Stimulated activated CD8-positive, alpha-beta memory T cell treated with anti-CD3 and anti-CD28 coated beads, Interleukin-4, amount 100 ng/mL, for 4 hours (primary cell): Measurements from ENCODE around the gene USP40.

Experiments
- DNase-seq, 2 donors: peaks; one replicate each; pipeline ENCODE4 v3.0.0-alpha.2; 2020; ENCODE audit warnings: low read depth in 2 of 2, low spot score in 1 of 2

USP40 gene

GRCh38 chr2:233498126-233498525 is 68.5 kb downstream of the USP40 start:
- DNase-seq, result no peak

GRCh38 chr2:233497692-233498091 is 68.9 kb downstream of the USP40 start:
- no peak for DNase-seq

GRCh38 chr2:233495503-233496496 is 70.8 kb downstream of the USP40 start:
- no peak for DNase-seq

DNA sequence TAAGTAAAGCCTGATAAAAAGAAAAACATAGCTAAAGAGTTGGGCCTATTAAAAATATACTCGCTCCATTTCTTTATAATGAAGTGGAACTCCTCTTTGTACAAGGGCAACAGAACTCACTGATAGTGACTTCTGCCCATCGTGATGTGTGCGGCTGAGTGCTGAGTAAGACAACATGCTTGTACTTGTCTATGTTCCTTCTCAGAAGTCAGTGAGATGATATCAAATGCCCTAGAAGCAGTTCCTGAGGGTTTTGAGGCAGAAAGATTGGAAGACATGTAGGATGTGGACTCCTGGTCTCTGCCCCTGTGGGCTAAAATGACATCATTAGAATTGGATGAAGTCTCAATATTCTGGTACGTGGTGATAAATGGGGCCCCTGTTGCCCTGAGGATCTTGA is 73.8 kb downstream of the USP40 start:
- DNase-seq, result no peak

DNA sequence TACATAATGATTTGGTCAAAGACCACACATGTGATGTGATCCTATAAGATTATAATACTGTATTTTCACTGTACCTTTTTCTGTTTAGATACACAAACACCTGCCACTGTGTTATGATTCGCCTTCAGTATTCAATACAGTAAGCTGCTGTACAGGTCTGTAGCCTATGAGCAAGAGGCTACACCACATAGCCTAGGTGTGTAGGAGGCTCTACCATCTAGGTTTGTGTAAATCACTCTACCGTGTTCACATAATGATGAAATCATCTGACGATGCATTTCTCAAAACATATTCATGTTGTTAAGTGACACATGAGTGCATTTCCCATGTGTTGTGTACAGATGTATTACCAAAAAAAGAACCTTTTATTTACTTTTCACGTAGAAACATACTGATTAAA is 74.5 kb downstream of the USP40 start:
- no peak for DNase-seq

DNA sequence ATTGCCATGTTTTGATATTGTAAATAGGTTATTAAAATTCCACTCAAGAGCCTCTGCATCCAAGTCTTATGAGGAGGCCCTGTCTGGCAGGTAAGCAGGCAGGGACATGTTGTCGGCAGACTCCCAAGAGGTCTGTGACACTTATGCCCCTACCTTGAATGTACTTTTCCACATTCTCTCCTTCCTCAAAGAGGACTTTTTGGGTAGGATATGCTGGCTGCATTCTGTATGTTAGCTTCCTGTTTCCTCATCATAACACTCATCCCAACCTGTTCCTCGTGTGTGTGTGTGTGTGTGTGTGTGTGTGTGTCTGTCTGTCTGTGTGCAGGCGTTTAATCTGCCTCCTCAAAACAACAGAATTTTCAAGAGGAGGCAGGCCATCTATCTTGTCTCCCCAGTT is 75.3 kb downstream of the USP40 start:
- no peak for DNase-seq

GRCh38 chr2:233490831-233491230 is 75.8 kb downstream of the USP40 start:
- DNase-seq, result no peak

GRCh38 chr2:233489666-233490065 is 76.9 kb downstream of the USP40 start:
- DNase-seq, result no peak

DNA sequence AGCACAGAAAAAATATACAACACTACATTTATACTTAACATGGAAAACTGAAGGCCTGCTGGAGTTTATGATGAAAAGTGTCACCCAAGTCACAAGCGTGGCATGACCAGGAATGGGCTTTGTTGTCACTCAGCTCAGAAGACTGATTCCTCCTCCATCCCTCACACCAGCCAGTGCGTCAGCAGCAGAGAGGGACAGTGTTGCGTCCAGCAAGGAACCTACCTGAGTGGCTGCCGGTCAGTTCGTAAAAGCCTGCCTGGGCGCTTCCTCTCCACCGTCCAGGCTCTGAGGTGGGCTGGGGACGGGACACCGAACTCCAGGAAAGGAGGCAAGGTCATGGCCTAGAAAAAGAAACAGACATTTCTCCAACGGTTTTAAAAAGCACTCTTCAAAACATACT is 77.4 kb downstream of the USP40 start:
- DNase-seq, result no peak

DNA sequence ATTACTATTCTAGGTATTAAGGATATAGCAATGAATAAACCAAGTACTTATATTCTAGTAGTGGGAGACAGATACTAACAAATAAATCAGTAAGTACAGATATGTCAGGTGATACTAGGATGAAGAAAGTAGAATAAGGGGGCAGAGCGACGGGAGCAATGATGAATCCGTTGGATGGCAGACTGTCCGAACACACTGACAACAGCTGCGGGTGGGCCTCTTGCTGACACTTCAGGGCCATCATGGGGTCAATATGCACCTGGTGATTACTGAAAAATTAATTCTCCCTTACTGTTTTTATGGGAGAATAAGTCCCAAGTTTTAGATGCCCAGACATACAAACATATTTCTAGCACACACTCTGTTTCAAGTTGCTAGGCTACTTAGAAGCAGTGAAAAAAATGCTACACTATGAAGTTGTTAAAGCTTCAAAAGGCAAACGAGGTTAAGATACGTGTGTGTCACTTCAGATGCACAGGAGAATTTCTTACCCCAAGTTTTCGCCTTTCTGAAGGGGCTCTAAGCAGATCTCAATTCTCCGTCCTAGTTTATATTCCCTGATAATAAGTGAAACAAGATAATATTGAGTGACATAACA is 78.7 kb downstream of the USP40 start:
- DNase-seq, result no peak

GRCh38 chr2:233486778-233487552 is 79.6 kb downstream of the USP40 start:
- DNase-seq, result no peak

- DNase-seq, result no peak
These were observed 80.2 kb downstream of the USP40 start for GRCh38 chr2:233486357-233486756.

DNA sequence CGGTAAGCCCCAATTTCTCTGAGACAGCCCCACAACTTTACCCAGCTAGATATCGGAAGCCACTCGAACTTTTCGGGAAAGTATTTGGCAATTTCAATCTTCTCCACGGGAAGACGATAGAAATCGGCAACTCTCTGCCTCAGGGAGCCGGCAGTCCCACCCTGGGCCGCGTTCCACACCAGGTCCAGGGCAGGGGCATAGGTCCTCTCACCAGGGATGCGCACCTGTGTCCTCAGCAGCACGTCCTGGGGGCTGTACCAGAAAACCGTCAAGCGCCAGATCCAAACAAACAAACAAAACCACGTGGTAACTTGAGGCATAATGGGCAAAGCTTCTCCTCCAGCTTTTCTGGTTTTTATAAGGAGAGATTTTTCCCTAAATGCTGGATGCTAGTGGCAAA is 80.9 kb downstream of the USP40 start:
- no peak for DNase-seq

DNA sequence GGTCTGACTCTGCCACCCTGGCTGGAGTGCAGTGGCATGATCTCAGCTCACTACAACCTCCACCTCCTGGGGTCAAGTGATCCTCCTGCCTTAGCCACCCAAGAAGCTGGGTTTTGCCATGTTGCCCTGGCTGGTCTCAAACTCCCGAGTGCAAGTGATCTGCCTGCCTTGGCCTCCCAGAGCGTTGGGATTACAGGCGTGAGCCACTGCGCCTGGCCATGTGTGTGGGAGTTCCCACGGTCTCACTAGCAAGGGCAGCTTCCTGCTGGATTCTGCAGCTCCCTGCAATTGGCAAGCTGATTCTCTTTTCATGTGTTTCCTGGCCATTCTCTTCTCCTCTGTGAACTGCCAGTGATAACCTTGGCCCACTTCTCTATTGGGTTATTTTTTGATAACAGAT is 84.0 kb downstream of the USP40 start:
- no peak for DNase-seq

DNA sequence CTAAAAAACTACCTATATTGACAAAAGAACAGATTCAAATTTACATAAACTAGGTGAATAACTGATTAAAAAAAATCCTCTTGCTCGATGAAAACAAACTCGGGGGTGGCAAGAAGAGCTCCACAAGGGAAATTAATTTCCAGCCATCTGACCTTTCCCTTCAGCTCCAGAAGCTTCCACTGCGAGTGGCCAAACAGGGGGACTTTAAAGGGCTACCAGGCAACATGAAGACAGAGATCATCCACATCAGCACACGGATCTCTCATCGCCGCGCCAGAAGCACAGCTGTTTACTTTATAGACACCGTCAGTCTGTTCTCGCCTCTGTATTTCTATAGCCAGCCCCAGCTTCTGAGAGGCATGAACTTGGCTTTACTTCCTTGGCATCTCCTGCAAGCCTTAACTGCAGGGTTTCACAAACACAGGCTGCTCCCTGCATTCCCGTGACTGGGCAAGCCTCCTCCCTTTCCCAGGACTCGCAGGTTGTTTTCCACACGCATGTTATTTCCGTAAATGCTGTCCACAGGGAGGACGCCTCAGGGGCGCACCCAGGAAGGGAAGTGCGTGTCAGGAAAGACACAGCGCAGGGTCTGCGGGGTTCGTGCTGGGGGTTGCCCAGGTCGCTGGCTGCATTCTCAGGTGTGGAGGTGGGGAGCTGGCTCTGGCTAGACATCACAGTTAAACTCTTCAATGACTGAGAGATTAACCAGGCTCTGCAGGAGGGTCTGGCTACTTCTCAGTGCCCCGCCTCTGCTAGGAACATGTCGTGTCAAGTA is 85.0 kb downstream of the USP40 start:
- no peak for DNase-seq

DNA sequence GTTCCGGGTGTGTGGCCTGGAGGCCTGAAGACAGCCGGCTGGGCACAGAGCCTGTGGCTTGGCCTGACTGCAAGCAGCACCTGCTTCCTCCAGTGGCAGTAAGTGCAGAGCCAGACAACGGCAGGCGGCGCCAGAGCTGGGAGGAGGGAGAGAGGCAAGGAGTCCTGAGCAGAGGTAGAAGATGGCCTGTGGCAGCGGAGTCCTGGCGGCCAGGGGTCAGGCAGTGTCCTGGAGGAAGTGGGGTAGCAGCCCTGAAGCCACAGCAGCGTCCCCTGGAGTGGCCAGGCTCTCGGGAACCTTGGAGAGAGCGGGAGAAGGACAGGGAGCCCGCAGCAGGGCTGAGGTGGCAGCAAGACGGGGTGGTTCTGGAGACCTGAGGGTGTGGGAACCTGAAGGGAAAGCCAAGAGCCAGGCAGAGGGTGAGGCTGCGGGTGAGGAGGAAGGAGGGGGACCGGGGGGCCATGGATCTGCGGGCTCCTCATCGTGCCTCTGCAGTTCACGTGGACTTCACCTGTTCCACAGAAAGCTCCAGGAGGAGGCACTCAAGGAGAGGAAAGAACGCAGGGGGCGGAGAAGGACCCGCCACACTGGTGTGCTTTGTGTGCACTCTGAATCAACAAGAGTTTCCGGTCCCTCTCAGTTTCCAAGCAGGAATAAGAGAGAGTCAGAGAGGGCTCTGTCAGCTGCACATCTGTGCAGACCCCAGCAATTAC is 85.9 kb downstream of the USP40 start:
- DNase-seq, result no peak

DNA sequence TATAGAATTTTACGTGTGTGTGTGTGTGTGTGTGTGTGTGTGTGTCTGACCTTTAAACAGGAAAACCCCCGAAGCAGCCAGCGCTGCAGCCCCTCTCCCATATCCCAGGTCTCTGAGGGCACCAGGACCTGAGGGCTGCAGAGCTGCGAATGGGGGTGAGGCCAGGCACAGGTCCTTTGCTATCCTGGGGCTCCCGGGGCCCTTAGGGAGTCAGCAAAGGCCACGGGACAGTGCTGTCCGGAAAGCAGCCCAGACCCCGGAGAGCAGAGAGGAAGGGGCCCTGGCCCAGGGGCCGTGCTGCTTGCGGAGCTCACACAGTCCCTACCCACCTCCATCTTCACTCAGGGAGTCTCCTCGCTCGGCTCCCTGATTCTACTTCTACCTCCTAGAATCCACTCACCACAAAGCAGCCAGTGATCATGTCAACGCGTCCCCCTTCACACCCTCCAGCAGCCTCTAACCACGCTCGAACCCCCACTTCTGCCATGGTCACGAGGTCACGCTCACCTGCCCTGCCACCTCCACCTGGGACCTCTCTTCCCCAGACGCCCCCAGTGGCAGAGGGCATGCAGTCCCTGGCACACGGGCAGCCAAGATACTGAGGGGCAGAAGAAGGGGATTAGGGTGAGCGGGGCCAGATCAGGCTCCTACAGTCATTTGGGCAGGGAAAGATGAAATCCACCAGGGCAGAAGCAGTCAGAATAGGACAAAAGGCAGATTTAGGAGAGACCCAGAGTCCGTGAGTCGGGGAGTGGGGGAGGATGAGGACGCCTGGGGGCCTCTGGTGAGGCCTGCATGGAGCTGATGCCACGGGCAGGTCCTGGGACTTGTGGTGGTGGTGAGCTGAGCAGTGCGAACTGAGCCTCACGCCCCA is 86.7 kb downstream of the USP40 start:
- DNase-seq, result no peak

DNA sequence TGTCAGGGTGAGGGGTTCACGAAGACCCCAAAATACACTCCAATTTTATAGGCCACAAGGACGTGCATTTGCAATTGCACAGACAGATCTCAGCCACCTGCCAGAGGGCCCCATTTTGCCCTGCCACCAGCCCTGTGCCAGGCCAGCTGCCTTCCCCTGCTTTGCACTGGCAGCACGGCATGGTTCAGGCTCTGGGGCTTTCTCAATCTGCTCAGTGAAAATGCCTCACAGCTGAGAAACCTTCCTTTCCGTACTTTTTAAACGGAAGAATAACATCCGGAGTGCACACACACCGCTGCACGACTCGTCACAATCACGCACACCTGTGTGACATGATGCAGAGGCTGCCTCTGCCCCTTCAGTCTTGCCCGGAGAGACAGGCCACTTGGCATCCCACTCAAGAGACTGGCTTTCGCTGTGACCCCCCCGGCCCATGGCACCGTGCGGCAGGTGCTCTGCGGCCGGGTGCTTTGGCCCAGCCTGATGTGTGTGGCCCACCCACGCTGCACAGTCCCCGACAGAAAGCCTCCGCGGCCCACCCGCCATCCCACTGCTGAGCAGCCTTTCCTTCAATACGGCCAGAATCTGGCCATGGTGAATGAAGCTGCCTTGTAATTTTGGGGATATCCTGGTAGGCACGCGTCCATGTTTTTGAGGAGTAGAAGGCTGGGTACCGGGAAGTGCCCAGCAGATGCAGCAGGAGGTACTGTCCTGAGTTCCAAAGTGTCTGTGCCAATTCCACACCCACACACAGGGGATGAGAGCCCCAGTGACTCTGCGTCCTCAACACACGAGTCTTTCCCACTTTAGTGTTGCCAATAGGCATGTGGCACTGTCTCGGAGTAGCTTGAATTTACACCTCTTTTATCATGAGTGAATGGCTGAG is 88.8 kb downstream of the USP40 start:
- no peak for DNase-seq
